ENCODE measurements around the gene SLC5A12. TPM values are rescaled to one million over a fixed set of nuclear protein-coding genes. Genes with fewer than 3 reads are reported as not detected.

SLC5A12 gene
- total and polyA plus RNA-seq, 4 donors, result 0.28 to 1.0 (median 0.64) TPM

GRCh38 chr11:26708736-26709456 is 13.0 kb downstream of the SLC5A12 start:
- no peak for DNase-seq (ENCODE audit: low read depth in 4 of 6, low spot score in 6 of 6)
- no peak overlapping the region for H3K27ac ChIP-seq (ENCODE audit: low read depth, low read length)
- no peak overlapping the region for H3K4me3 ChIP-seq (ENCODE audit: low read depth, low read length)
- WGBS (ENCODE audit: insufficient coverage), result no CpG with 5 or more reads among the region's 2 CpGs
- no peaks in the 10 kb centered on the region for H3K9me3 ChIP-seq (ENCODE audit: control insufficient read depth, insufficient read depth, low read length)
- no peaks in the 10 kb centered on the region for H3K36me3 ChIP-seq (ENCODE audit: control insufficient read depth, insufficient read depth, low read length)
- no peaks in the 10 kb centered on the region for H3K4me1 ChIP-seq (ENCODE audit: control insufficient read depth, insufficient read depth, low read length)
- H3K27me3 ChIP-seq (ENCODE audit: control insufficient read depth, insufficient read depth, low read length), result no peaks in the 10 kb centered on the region

GRCh38 chr11:26706181-26706580 is 15.7 kb downstream of the SLC5A12 start:
- Histone ChIP-seq H3K27ac (ENCODE audit: low read depth, low read length) (no peak overlapping the region), H3K36me3 (ENCODE audit: control insufficient read depth, insufficient read depth, low read length) (no peaks in the 10 kb centered on the region), H3K4me1 (ENCODE audit: control insufficient read depth, insufficient read depth, low read length) (no peaks in the 10 kb centered on the region), H3K9me3 (ENCODE audit: control insufficient read depth, insufficient read depth, low read length) (no peaks in the 10 kb centered on the region), H3K27me3 (ENCODE audit: control insufficient read depth, insufficient read depth, low read length) (no peaks in the 10 kb centered on the region), H3K4me3 (ENCODE audit: low read depth, low read length) (no peak overlapping the region)
- 100% methylated on average over 1 of the region's 1 CpG for WGBS (ENCODE audit: insufficient coverage)
- no peak for DNase-seq (ENCODE audit: low read depth in 4 of 6, low spot score in 6 of 6)

GRCh38 chr11:26704249-26704648 is 17.6 kb downstream of the SLC5A12 start:
- H3K4me3 ChIP-seq (ENCODE audit: low read depth, low read length), result no peak overlapping the region
- H3K36me3 ChIP-seq (ENCODE audit: control insufficient read depth, insufficient read depth, low read length), result no peaks in the 10 kb centered on the region
- no peaks in the 10 kb centered on the region for H3K27me3 ChIP-seq (ENCODE audit: control insufficient read depth, insufficient read depth, low read length)
- H3K9me3 ChIP-seq (ENCODE audit: control insufficient read depth, insufficient read depth, low read length), result no peaks in the 10 kb centered on the region
- DNase-seq (ENCODE audit: low read depth in 4 of 6, low spot score in 6 of 6), result no peak
- WGBS (ENCODE audit: insufficient coverage), result 86% methylated on average over 1 of the region's 1 CpG
- no peak overlapping the region for H3K27ac ChIP-seq (ENCODE audit: low read depth, low read length)
- no peaks in the 10 kb centered on the region for H3K4me1 ChIP-seq (ENCODE audit: control insufficient read depth, insufficient read depth, low read length)

- Histone ChIP-seq H3K4me3 (ENCODE audit: low read depth, low read length) (no peak overlapping the region), H3K27ac (ENCODE audit: low read depth, low read length) (no peak overlapping the region), H3K27me3 (ENCODE audit: control insufficient read depth, insufficient read depth, low read length) (no peaks in the 10 kb centered on the region), H3K9me3 (ENCODE audit: control insufficient read depth, insufficient read depth, low read length) (no peaks in the 10 kb centered on the region), H3K36me3 (ENCODE audit: control insufficient read depth, insufficient read depth, low read length) (no peaks in the 10 kb centered on the region), H3K4me1 (ENCODE audit: control insufficient read depth, insufficient read depth, low read length) (no peaks in the 10 kb centered on the region)
- DNase-seq (ENCODE audit: low read depth in 4 of 6, low spot score in 6 of 6), result peak in 4 of 6 donors; percentile 2 to 44 (median 11)
- WGBS (ENCODE audit: insufficient coverage), result 57% methylated on average over 3 of the region's 5 CpGs
Measured at GRCh38 chr11:26703411-26704191, 18.3 kb downstream of the SLC5A12 start.

GRCh38 chr11:26702406-26702805 is 19.5 kb downstream of the SLC5A12 start:
- Histone ChIP-seq H3K9me3 (ENCODE audit: control insufficient read depth, insufficient read depth, low read length) (no peaks in the 10 kb centered on the region), H3K27ac (ENCODE audit: low read depth, low read length) (no peak overlapping the region), H3K27me3 (ENCODE audit: control insufficient read depth, insufficient read depth, low read length) (no peaks in the 10 kb centered on the region), H3K4me3 (ENCODE audit: low read depth, low read length) (no peak overlapping the region), H3K4me1 (ENCODE audit: control insufficient read depth, insufficient read depth, low read length) (no peaks in the 10 kb centered on the region), H3K36me3 (ENCODE audit: control insufficient read depth, insufficient read depth, low read length) (no peaks in the 10 kb centered on the region)
- no peak for DNase-seq (ENCODE audit: low read depth in 4 of 6, low spot score in 6 of 6)

- Histone ChIP-seq H3K27ac (ENCODE audit: low read depth, low read length) (no peak overlapping the region), H3K9me3 (ENCODE audit: control insufficient read depth, insufficient read depth, low read length) (no peaks in the 10 kb centered on the region), H3K4me1 (ENCODE audit: control insufficient read depth, insufficient read depth, low read length) (no peaks in the 10 kb centered on the region), H3K36me3 (ENCODE audit: control insufficient read depth, insufficient read depth, low read length) (no peaks in the 10 kb centered on the region), H3K27me3 (ENCODE audit: control insufficient read depth, insufficient read depth, low read length) (no peaks in the 10 kb centered on the region), H3K4me3 (ENCODE audit: low read depth, low read length) (no peak overlapping the region)
- peak in 1 of 6 donors; percentile 15 for DNase-seq (ENCODE audit: low read depth in 4 of 6, low spot score in 6 of 6)
- 100% methylated on average over 1 of the region's 3 CpGs for WGBS (ENCODE audit: insufficient coverage)
Measured at GRCh38 chr11:26700574-26701235, 21.2 kb downstream of the SLC5A12 start.

GRCh38 chr11:26698224-26698623 is 23.6 kb downstream of the SLC5A12 start:
- no peak overlapping the region for H3K27ac ChIP-seq (ENCODE audit: low read depth, low read length)
- no peak for DNase-seq (ENCODE audit: low read depth in 4 of 6, low spot score in 6 of 6)

GRCh38 chr11:26696330-26696729 is 25.5 kb downstream of the SLC5A12 start:
- H3K36me3 ChIP-seq (ENCODE audit: control insufficient read depth, insufficient read depth, low read length), result no peaks in the 10 kb centered on the region
- no peak for DNase-seq (ENCODE audit: low read depth in 4 of 6, low spot score in 6 of 6)
- H3K4me3 ChIP-seq (ENCODE audit: low read depth, low read length), result no peak overlapping the region
- H3K9me3 ChIP-seq (ENCODE audit: control insufficient read depth, insufficient read depth, low read length), result no peaks in the 10 kb centered on the region
- H3K27ac ChIP-seq (ENCODE audit: low read depth, low read length), result no peak overlapping the region
- no CpG with 5 or more reads among the region's 3 CpGs for WGBS (ENCODE audit: insufficient coverage)
- H3K4me1 ChIP-seq (ENCODE audit: control insufficient read depth, insufficient read depth, low read length), result no peaks in the 10 kb centered on the region
- H3K27me3 ChIP-seq (ENCODE audit: control insufficient read depth, insufficient read depth, low read length), result no peaks in the 10 kb centered on the region

More at GRCh38 chr11:26698224-26698623, 23.6 kb downstream of the SLC5A12 start:
- WGBS (ENCODE audit: insufficient coverage), result no CpG with 5 or more reads among the region's 2 CpGs
- Histone ChIP-seq H3K4me1 (ENCODE audit: control insufficient read depth, insufficient read depth, low read length) (no peaks in the 10 kb centered on the region), H3K4me3 (ENCODE audit: low read depth, low read length) (no peak overlapping the region), H3K27me3 (ENCODE audit: control insufficient read depth, insufficient read depth, low read length) (no peaks in the 10 kb centered on the region), H3K9me3 (ENCODE audit: control insufficient read depth, insufficient read depth, low read length) (no peaks in the 10 kb centered on the region), H3K36me3 (ENCODE audit: control insufficient read depth, insufficient read depth, low read length) (no peaks in the 10 kb centered on the region)

- 100% methylated on average over 2 of the region's 4 CpGs for WGBS (ENCODE audit: insufficient coverage)
- Histone ChIP-seq H3K36me3 (ENCODE audit: control insufficient read depth, insufficient read depth, low read length) (no peaks in the 10 kb centered on the region), H3K27ac (ENCODE audit: low read depth, low read length) (no peak overlapping the region), H3K9me3 (ENCODE audit: control insufficient read depth, insufficient read depth, low read length) (no peaks in the 10 kb centered on the region), H3K4me1 (ENCODE audit: control insufficient read depth, insufficient read depth, low read length) (no peaks in the 10 kb centered on the region), H3K4me3 (ENCODE audit: low read depth, low read length) (no peak overlapping the region), H3K27me3 (ENCODE audit: control insufficient read depth, insufficient read depth, low read length) (no peaks in the 10 kb centered on the region)
- DNase-seq (ENCODE audit: low read depth in 4 of 6, low spot score in 6 of 6), result no peak
Measured at GRCh38 chr11:26688701-26689100, 33.2 kb downstream of the SLC5A12 start.

Measured in spinal cord (tissue), 10 donors.